LHCN-M2 (cell line): ENCODE measurements around the gene METRN. TPM values are rescaled to one million over a fixed set of nuclear protein-coding genes. Genes with fewer than 3 reads are reported as not detected.

Experiments
- DNase-seq: peaks from one replicate; pipeline ENCODE4 v3.0.0-alpha.2; 2012; ENCODE audit warnings: low read depth
- total RNA-seq: library from RNA; depleted of rRNA; stranded (reverse); fragments of >200 nt; gene quantifications from 2 replicates; pipeline ENCODE4 v1.2.3, GENCODE V29; 2014

METRN gene
- total RNA-seq, 1 experiment from 2014 or later: 94.9 TPM

DNA sequence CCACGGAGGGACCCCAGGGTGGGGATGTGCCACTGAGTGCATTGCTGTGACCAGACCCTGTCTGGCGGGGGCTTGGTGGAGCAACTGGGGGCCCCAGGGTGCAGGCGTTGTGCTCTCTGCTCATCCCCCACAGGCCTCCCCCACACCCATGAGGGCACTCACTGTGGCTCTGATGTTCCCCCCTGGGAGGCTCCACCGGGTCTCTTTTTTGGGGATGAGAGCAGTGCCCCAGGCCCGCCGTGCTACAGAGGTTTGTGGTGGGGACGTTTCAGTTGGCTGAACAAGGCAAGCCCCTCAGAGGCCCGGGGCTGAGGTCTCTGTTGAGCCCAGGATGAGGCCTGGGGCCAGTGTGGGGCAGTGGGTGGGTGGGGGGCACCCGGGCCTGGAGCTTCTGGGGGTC lies 8.8 kb downstream of the METRN start:
- DNase-seq: no peak

GRCh38 chr16:724188-725040 lies 9.5 kb downstream of the METRN start:
- DNase-seq: no peak

GRCh38 chr16:725041-725376 lies 10.1 kb downstream of the METRN start:
- no peak for DNase-seq

DNA sequence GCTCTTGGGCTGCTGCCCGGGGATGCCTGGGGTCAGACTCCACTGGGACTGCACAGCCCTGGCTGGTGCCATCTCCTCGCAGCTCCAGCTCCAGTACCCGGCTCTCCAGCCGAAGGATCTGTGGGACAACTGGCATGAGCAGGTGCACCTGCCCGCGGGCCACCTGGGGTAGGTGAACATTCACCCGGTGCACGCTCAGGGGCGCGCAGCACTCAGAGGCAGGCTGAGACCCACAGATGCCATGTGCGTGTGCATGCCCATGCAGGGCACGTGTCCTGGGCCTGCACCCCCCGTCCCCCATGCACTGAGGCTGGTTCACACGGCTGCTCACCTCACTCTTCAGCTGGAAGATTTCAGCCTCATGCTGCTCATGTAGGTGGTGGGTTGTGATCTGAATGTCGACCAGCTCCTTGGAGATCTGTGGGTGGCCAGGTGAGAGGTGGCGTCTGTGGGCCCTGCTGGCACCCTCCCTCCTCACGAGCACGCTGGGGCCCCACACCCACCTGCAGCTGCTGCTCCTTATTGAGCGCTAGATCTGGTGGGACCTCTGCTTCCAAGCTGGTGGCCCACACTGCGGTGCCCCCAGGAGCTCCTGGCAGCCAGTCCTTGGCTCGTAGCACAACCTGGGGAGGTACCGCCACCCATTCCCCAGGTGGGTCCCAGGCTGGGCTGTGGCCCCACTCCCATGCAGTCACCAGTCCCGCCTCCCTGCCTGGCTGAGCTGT lies 10.7 kb downstream of the METRN start:
- DNase-seq: no peak

GRCh38 chr16:726188-726437 lies 11.2 kb downstream of the METRN start:
- DNase-seq: no peak

DNA sequence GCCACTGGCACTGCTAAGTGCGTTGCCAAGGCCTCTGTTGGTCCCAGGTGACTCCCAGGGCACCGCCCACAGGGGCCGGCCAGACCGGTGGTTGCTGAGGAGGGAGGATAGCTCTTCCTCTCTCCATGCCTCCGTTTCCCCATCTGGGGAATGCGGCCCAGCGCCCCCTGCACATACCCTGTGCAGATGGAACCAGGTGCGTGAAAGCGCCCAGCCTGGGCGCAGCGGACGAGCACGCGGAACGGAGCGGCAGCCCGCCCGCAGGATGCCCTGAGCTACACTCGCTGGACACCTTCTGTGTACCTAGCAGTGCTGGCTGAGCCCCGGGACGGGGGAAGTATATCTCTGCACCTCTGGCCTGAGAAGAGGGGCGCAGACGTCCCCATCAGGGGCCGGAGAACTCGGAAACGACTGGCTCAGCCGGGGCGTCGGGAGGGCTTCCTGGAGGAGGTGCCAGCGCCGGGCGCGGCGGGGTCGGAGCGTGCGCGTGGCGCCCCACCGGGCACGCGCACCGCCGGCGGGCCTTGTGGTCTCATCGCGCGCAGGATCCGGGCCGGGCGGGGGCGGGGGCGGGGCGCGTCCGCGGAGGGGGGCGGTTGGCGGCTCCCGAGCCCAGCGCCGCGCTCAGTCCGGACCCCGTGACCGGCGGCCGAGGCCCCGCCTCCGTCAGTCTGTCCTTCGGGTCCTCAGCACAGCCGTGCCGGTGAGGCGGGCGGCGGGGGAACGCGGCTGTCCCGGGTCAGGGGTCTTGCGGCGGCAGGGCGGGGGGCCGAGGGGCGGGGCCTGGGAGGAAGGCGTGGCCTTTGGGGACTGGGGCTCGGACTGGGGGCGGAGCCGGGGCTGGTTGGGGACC lies 11.7 kb downstream of the METRN start, which contains the start of the genes CCDC78 and HAGHL:
Gene CCDC78 (minus strand): TSS at position 6 of the 853 bp plus-strand sequence. CDS start 76 bp downstream, outside the sequence.
Gene HAGHL (plus strand): TSS at position 669 of the 853 bp plus-strand sequence. CDS start 404 bp downstream, outside the sequence.
- peak; percentile 44 for DNase-seq

DNA sequence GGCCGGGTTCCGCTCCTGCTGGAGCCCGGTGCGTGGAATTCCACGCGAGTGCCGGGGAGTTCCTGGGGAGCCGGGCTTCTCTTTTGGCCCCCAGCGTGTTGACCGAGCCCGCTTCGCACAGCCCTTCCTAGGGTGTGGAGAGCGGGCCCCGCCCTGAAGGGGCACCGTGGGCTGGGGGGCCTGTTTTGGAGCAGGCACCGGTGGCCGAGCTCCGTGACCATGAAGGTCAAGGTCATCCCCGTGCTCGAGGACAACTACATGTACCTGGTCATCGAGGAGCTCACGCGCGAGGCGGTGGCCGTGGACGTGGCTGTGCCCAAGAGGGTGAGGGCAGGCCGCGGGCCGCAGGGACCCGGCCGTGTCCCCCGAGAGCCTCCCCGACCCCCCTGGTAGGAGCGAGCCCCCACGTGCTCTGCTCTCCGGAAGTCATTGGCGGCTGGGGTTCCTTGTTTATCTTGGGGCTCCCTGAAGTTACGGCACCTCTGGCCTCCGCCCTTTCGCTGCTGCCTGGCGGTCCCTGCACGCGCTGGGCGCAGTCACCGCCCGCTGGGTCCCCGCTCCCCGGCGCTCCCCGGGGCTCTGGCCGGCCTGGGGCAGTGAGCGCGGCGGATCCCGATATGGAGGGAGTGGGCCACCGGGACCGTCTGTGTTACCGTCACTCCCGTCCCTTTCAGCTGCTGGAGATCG lies 12.5 kb downstream of the METRN start:
- DNase-seq: no peak

GRCh38 chr16:728131-728889 lies 13.4 kb downstream of the METRN start:
- peak; percentile 74 for DNase-seq

GRCh38 chr16:728890-729744 lies 14.2 kb downstream of the METRN start:
- DNase-seq: no peak

GRCh38 chr16:729768-730665 lies 15.1 kb downstream of the METRN start:
- DNase-seq: no peak

DNA sequence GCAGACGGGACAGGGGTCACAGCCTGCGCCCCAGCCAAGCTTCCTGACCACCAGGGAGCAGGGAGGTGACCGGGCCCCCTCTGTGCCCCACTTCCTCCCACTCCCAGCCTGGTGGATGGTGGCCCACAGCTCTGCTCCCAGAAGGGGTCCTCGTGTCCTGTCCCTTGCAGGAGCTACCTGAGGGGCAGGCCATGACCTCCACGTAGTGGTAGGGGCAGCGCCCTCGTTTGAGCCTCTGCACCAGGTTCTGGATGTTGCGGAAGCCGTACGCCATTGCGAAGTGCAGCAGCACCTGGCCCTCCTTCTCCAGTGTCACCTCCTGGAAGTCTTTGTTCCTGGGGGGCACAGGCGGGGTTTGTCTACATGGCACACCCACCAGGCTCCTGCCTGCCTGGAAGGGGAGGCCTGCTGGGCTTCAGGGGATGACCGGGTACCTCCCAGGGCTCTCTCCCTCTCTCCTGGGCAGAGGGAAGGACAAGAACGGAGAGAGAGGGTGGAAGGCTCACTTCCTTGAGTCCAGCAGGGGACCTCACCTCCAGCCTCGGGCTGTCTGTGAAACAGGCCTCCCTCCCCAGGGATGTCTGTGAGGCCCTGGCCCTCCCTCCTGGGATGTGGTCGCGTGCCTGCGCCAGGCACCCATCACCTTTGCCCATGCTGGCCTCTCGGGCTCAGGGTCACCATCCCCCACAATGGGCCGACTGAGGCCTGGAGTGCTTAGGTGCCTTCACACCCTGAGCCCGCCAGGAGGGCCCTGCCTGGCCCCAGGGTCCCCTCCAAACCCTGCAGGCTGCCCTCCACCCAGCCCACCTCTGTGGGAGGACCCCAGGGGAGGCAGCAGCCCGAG lies 16.0 kb downstream of the METRN start:
- no peak for DNase-seq

GRCh38 chr16:732332-732731 lies 17.4 kb downstream of the METRN start:
- no peak for DNase-seq

- DNase-seq: no peak
These were observed 18.0 kb downstream of the METRN start for GRCh38 chr16:732936-733335.

GRCh38 chr16:733382-734207 lies 18.7 kb downstream of the METRN start:
- no peak for DNase-seq

DNA sequence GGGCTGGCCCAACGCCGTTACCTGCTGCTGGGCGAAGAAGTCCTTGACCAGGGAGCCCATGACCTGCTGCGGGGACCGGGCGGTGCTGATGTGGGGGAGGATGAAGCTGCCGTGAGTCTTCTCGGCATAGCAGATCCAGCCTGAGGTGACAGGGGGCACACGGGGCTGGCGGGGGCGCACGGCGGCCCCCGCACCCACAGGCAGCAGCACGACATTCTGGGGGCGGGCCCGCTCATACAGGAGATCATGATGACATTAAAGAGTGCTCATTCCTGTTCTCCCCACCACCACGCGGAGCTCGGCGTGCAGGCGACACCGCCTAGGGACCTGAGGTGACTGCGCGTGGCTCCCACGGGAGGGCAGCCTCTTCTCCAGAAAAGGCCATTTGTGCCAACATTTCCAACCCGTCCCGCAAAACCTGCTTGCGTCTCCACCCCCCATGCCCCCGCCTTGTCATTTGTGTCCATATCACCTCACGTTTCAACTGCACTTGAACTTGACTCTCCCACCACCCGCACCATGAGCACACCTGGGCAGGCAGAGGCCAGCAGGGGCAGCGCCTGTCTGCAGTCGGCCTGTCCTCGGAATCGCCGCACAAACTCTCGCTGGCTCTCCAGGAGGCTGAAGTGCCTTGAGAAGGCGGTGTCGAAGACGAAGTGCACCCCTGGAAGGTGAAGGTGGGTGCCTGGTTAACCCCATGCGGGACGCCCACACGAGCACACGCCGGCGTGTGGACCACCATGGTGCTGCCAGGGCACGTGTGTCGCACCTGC lies 19.5 kb downstream of the METRN start:
- no peak for DNase-seq
